ENCODE measurements around the gene KCNMA1. TPM values are rescaled to one million over a fixed set of nuclear protein-coding genes. Genes with fewer than 3 reads are reported as not detected.

The KCNMA1 gene
- total RNA-seq, 2 donors from 2014 or later = 23.2 to 44.5 TPM

- Histone ChIP-seq H3K4me1 (no peaks in the 10 kb centered on the region), H3K27me3 (no peaks in the 10 kb centered on the region), H3K9me3 (no peaks in the 10 kb centered on the region), H3K4me3 (no peak overlapping the region), H3K9ac (ENCODE audit: low read depth in 2 of 2, low read length in 2 of 2) (no peak overlapping the region), H3K36me3 (no peaks in the 10 kb centered on the region), H3K27ac (no peak overlapping the region)
- intact Hi-C loops (cut with DNase I) = no loop called here
- no peak for TF ChIP-seq CTCF (IDR thresholded peaks at IDR 0.05)
- no peak for DNase-seq
Measured at GRCh38 chr10:77378366-77379349, 258.9 kb downstream of the KCNMA1 start.

GRCh38 chr10:77377678-77378352 is 259.8 kb downstream of the KCNMA1 start:
- Histone ChIP-seq H3K9me3 (no peaks in the 10 kb centered on the region), H3K9ac (ENCODE audit: low read depth in 2 of 2, low read length in 2 of 2) (no peak overlapping the region), H3K27me3 (no peaks in the 10 kb centered on the region), H3K4me1 (no peaks in the 10 kb centered on the region), H3K4me3 (no peak overlapping the region), H3K27ac (no peak overlapping the region), H3K36me3 (no peaks in the 10 kb centered on the region)
- TF ChIP-seq CTCF (IDR thresholded peaks at IDR 0.05) = no peak
- intact Hi-C loops (cut with DNase I) = no loop called here
- no peak for DNase-seq

GRCh38 chr10:77377034-77377433 is 260.6 kb downstream of the KCNMA1 start:
- TF ChIP-seq CTCF (IDR thresholded peaks at IDR 0.05) = no peak
- Histone ChIP-seq H3K4me3 (no peak overlapping the region), H3K9me3 (no peaks in the 10 kb centered on the region), H3K27me3 (no peaks in the 10 kb centered on the region), H3K36me3 (no peaks in the 10 kb centered on the region), H3K4me1 (no peaks in the 10 kb centered on the region), H3K9ac (ENCODE audit: low read depth in 2 of 2, low read length in 2 of 2) (no peak overlapping the region), H3K27ac (no peak overlapping the region)
- DNase-seq = no peak
- intact Hi-C loops (cut with DNase I) = no loop called here

- Histone ChIP-seq H3K36me3 (no peaks in the 10 kb centered on the region), H3K4me1 (no peaks in the 10 kb centered on the region), H3K4me3 (no peak overlapping the region), H3K27me3 (no peaks in the 10 kb centered on the region), H3K27ac (no peak overlapping the region), H3K9me3 (no peaks in the 10 kb centered on the region), H3K9ac (ENCODE audit: low read depth in 2 of 2, low read length in 2 of 2) (no peak overlapping the region)
- no peak for DNase-seq
- no peak for TF ChIP-seq CTCF (IDR thresholded peaks at IDR 0.05)
- intact Hi-C loops (cut with DNase I) = no loop called here
Measured at GRCh38 chr10:77374189-77374656, 263.4 kb downstream of the KCNMA1 start.

DNA sequence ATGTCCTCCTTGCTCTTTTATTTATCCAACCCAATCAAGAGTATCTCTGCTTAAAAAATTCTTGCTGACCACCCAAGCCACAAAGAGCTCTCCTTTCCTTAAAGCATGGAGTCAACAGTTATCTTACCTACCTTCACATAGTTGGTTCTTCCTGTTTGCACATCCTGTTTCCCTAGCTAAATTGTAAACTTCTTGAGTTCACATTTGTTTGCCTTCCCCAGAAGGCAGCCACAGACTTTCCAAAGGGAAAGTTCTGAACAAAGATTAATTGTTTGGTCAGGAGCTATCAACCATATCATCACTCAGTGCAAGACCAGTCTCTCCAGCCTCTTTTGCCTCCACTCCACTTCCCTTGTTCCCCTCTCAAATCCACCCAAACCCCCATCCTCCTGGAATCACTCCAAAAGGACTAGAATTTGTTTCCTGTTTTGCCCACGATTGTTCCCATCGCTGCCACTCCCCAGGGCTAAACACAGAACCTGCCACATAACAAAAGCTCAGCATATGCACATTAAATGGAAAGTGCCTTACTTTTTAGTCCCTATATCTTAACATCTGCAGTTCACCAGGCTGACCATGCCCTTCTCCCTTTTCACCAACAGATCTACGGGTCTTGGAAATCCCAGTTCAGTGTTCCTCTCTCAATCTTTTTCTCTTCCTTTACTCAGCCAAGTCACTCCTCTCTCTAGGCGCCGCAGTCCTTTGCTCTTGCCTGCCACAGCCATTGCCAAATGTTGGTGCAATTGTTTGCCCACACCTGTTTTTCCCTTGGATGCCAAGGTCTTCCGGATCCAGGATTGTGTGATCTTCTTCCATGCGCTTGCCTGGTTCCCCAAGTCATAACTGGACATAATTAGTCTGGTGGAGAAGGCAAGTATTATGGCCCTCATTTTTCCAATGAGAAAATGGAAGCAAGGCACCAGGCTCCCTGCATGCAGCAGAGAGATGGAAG is 265.5 kb downstream of the KCNMA1 start:
- Histone ChIP-seq H3K36me3 (no peaks in the 10 kb centered on the region), H3K4me1 (no peaks in the 10 kb centered on the region), H3K9ac (ENCODE audit: low read depth in 2 of 2, low read length in 2 of 2) (no peak overlapping the region), H3K9me3 (no peaks in the 10 kb centered on the region), H3K27me3 (no peaks in the 10 kb centered on the region), H3K27ac (no peak overlapping the region), H3K4me3 (no peak overlapping the region)
- intact Hi-C loops (cut with DNase I) = no loop called here
- DNase-seq = no peak
- no peak for TF ChIP-seq CTCF (IDR thresholded peaks at IDR 0.05)
